ENCODE results near the gene FBXO11.

- TF ChIP-seq REST (IDR thresholded peaks at IDR 0.05; ENCODE audit: low read depth): no peak
- TF ChIP-seq NFIC (IDR thresholded peaks at IDR 0.05): no peak
- no peak for TF ChIP-seq MAX (IDR thresholded peaks at IDR 0.05)
Measured at GRCh38 chr2:47809903-47810302, 96.4 kb downstream of the FBXO11 start.

All from Ishikawa (cell line).